HK-2 (cell line): ENCODE data around the gene SLC6A19.

ENCODE experiments used
- DNase-seq: peaks from one replicate; pipeline ENCODE4 v3.0.0-alpha.2; 2018; ENCODE audit not compliant: unreplicated experiment

The SLC6A19 gene

GRCh38 chr5:1180841-1181271 is 20.5 kb upstream of the SLC6A19 start:
- DNase-seq, result no peak

DNA sequence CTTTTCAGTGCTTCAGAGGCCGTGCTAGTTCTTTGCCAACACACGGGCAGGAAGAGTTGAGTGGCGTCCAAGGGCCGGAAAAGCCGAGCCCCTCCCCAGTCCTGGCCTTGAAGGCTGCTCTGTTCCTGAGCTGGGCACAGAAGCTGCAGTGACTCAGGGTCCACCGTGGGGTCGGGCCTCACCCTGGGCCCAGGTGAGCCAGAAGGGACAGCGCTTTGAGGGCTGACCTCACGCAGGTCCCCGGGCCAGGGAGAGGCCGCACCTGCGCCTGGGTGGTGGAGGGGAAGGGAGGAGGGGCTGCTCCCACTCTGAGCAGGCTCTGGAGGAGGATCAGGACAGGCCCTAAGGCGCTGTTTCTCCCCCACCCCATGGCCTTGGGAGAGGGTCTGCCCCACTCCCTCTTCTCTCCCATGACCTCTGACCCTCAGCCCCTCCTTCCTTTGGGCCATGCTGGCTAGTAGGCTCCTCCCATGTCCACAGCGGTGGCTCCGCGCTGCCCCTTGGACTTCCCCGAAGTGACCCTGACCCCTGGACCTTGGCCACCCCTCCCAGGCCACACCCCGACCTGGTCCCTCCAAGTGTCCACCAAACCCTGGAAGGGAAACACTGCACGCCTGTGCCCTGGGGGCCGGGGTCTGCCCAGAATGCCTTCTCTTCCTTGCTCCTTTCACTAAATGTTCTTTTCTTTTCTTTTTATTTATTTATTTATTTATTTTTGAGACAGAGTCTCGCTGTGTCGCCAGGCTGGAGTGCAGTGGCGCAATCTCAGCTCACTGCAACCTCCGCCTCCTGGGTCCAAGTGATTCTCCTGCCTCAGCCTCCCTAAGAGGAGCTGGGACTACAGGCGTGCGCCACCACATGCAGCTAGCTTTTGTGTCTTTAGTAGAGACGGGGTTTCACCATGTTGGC is 19.7 kb upstream of the SLC6A19 start:
- no peak for DNase-seq

- DNase-seq, result no peak
These were observed 19.1 kb upstream of the SLC6A19 start for GRCh38 chr5:1182360-1182632.

GRCh38 chr5:1182633-1183423 is 18.6 kb upstream of the SLC6A19 start:
- DNase-seq, result no peak

- no peak for DNase-seq
These were observed 17.8 kb upstream of the SLC6A19 start for GRCh38 chr5:1183424-1184162.

- no peak for DNase-seq
These were observed 17.3 kb upstream of the SLC6A19 start for GRCh38 chr5:1184163-1184470.

DNA sequence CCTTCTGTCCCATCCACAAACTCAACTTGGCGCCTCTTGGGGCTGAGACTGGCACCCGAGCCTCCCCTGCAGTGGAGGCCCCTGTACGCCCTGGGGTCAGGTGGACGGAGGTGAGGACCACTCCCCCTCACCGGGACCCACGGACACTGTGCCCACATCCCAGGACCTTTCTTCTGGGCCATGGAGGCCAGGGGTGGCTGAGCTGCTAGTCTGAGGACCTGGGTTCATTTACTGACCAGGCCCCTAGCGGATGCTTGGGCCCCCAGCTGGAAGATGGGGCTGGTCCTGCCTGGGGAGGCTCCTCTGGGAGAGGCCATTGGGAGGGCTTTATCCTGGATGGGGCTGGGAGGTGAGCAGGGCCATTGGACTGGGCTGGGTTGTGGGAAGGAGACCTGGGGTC is 16.9 kb upstream of the SLC6A19 start:
- no peak for DNase-seq

GRCh38 chr5:1185038-1185627 is 16.3 kb upstream of the SLC6A19 start:
- DNase-seq, result no peak

DNA sequence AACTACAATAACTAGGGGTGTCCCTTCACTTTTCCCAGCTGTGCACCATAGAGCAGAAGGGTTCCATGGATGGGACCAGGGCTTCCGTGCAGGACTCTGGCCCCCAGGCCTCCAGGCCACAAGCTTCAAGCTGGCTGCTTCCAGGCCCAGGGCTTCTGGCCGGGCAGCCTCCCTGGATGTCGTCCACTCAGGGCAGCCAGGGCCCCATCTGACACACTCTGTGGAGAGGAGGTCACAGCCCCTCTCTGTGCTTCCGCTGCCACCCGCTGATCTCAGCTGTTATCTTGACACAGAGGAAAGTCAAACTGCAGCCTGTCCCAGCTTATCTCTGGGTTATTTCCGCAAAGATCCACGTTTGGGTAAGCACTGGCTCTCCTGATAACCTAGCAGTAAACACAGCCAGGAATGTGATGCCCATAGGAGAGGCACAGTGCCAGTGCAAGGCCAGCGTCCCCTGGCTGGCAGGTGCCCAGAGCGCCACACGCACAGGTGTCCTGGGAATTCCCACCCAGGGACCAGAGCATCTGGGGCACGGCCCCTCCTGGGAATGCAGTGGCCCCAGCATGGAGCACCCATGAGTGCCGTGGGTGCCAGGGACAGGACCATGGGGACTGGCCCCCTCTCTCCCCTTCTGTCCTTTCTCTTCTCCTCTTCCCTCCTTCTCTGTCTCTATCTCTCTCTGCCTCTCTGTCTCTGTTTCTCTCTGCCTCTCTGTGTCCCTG is 15.6 kb upstream of the SLC6A19 start:
- no peak for DNase-seq

GRCh38 chr5:1186351-1187233 is 14.8 kb upstream of the SLC6A19 start:
- DNase-seq, result no peak

DNA sequence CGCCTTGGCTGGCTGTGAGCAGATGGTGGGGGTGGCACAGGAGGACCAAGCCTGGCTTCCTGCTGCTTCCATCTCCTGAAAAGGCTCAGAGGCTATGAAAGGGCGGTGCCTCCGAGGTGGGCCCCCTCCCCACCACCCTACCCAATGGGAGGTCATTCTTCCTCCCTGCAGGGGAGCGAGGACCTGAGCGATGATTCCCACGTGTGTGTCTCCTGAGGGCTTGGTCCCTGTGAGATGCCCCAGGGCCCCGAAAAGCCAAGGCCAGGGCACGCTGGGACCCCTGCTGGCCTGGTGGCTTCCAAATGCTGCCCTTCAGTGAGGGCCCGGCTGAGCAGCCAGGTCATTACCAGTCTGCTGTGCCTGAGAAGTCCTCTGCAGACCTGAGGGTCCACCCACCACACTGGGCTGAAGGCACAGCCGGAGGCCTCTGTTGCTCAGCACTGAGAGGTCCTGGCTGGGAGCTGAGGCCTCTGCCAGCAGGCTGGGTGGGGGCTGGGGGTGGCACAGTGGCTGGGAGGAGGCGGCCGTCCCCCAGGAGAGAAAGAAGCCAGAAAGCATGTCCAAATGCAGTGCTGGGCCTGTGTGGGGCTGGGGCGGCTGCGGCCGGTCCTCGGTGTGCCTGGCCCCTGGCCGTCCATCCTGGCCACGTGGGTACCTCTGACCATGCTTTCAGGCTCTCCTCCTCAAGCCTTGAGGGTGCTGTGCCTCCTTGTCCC is 14.0 kb upstream of the SLC6A19 start:
- no peak for DNase-seq

DNA sequence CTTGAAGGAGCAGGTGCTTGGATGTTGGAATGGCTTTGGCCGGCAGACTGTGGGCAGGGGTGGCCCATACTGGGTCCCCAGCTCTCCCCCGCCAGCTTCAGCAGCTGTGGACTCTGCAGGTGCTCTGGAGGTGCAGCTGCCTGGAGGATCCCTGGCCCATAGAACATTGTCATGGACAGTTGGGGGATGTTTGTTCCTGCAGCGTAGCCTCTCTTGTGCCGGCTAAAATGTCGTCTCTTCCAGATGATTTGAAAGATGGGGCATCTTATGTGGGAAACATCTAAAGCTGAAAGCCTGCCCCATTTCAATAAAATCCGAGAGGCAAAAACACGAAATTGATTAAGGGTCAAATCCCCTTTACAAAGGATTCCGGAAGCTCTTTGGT is 13.5 kb upstream of the SLC6A19 start:
- no peak for DNase-seq

GRCh38 chr5:1188464-1188863 is 12.9 kb upstream of the SLC6A19 start:
- DNase-seq, result no peak

GRCh38 chr5:1189269-1189668 is 12.1 kb upstream of the SLC6A19 start:
- DNase-seq, result no peak

DNA sequence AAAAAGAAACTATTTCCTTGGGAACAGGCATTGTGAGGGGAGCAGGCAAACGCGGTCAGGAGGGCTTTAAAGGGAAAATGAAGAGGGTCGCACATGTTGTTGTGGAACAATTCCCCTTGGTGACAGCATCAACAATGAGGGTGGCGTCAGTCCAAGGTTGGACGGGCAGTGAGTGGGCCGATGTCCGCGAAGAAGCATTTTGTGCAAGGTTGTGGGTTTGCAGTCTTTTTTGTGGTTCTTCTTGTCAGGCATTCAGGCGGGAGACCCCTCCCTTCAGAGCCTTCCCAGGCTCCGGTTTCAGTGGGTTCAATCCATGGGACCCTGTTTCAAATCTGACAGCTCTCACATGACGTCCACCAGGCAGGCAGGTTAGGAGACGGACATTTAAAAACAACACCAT is 11.1 kb upstream of the SLC6A19 start:
- DNase-seq, result no peak

GRCh38 chr5:1190837-1191239 is 10.6 kb upstream of the SLC6A19 start:
- DNase-seq, result no peak

- DNase-seq, result no peak
These were observed 8.3 kb upstream of the SLC6A19 start for GRCh38 chr5:1192971-1193590.

DNA sequence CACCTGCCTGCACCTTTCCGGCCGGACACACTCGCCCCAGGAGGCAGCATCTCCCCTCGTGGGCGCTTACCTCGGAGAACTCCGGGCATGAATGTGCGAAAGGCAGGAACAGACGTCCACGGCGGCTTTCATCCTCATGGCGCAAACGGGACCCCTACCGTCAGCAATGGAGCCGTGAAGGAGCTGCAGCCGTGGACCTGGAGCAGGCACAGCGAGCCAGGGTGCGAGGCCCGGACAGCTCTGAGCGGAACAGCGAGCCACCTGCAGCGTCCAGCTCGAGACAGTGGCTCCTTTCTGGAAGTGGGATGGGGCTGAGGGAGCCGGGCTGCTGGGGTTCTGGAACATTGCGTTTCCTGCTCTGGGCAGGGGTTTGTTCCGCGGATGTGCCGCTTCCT is 7.8 kb upstream of the SLC6A19 start:
- DNase-seq, result no peak

DNA sequence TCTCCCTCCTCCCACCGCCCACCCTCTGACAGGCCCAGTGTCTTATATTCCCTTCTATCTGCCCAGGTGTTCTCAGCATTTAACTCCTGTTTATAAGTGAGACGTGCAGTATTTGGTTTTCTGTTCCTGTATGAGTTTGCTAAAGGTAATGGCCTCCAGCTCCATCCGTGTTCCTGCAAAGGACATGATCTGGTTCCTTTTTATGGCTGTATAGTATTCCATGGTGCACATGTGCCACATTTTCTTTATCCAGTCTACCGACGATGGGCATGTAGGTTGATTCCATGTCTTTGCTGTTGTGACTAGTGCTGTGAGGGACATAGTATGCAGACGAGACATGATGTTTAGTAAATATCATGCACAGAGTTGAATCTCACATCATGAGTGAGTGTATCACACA is 7.0 kb upstream of the SLC6A19 start:
- DNase-seq, result no peak

DNA sequence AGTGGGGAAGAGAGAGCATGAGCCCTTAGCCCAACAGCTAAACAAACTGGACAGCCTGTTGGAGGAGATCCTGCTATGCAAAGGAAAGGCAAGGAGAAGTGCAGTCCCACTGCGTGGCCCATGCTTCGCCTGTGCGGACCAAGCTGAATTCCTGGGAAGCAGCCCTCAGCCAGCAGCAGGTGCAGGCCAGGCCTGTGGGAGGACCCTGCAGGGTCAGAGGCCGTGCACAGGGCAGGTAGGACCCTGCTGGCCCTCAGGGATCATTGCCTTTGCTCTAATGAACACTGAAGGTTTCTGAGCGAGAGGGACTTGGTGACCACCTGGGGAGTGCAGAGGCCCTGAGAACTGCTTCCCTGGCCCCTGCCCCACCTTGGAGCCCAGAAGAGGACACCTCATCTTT is 6.0 kb upstream of the SLC6A19 start:
- DNase-seq, result no peak
